ENCODE results near the gene MCM3AP.

DNA sequence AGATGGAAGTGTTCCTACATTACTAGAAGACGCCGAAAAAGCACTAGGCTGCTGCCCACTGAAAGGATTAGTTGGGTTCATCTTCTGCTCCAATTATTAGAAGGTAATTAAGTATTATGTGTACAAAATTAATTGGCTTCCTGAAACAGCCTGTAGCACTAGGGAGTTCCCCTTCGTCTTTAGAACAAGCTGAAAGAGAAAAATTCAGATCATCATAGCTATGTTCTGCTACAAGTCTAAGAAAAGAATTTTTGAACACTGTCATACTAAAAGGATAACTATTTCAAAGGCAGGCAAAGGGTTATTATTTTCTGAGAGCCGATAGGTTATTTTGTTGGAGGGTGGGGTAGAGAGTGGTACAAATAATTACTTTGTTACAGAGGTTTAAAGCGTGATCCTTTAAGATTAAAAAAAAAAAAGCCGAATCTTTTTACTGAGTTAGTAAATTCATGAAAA lies at the start of gene MCM3AP:
- TF ChIP-seq, protein P1, sequence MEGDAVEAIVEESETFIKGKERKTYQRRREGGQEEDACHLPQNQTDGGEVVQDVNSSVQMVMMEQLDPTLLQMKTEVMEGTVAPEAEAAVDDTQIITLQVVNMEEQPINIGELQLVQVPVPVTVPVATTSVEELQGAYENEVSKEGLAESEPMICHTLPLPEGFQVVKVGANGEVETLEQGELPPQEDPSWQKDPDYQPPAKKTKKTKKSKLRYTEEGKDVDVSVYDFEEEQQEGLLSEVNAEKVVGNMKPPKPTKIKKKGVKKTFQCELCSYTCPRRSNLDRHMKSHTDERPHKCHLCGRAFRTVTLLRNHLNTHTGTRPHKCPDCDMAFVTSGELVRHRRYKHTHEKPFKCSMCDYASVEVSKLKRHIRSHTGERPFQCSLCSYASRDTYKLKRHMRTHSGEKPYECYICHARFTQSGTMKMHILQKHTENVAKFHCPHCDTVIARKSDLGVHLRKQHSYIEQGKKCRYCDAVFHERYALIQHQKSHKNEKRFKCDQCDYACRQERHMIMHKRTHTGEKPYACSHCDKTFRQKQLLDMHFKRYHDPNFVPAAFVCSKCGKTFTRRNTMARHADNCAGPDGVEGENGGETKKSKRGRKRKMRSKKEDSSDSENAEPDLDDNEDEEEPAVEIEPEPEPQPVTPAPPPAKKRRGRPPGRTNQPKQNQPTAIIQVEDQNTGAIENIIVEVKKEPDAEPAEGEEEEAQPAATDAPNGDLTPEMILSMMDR (IDR thresholded peaks at IDR 0.05; ENCODE audit: low read depth, low read length, missing input control) = no peak
- TF ChIP-seq, protein P2, sequence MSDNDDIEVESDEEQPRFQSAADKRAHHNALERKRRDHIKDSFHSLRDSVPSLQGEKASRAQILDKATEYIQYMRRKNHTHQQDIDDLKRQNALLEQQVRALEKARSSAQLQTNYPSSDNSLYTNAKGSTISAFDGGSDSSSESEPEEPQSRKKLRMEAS (IDR thresholded peaks at IDR 0.05) = no peak
- TF ChIP-seq, protein P3, sequence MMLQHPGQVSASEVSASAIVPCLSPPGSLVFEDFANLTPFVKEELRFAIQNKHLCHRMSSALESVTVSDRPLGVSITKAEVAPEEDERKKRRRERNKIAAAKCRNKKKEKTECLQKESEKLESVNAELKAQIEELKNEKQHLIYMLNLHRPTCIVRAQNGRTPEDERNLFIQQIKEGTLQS (IDR thresholded peaks at IDR 0.05) = no peak
- no peak for TF ChIP-seq TAF1 (conservative IDR thresholded peaks at IDR 0.05)
- no peak for TF ChIP-seq FOXA1 (IDR thresholded peaks at IDR 0.05)
- TF ChIP-seq YY1 (IDR thresholded peaks at IDR 0.05) = no peak
- TF ChIP-seq RAD21 (IDR thresholded peaks at IDR 0.05) = no peak
- TF ChIP-seq EGR1 (IDR thresholded peaks at IDR 0.05; ENCODE audit: low read depth in 2 of 2) = no peak
- TF ChIP-seq SP1 (IDR thresholded peaks at IDR 0.05) = no peak
- TF ChIP-seq, protein P4, sequence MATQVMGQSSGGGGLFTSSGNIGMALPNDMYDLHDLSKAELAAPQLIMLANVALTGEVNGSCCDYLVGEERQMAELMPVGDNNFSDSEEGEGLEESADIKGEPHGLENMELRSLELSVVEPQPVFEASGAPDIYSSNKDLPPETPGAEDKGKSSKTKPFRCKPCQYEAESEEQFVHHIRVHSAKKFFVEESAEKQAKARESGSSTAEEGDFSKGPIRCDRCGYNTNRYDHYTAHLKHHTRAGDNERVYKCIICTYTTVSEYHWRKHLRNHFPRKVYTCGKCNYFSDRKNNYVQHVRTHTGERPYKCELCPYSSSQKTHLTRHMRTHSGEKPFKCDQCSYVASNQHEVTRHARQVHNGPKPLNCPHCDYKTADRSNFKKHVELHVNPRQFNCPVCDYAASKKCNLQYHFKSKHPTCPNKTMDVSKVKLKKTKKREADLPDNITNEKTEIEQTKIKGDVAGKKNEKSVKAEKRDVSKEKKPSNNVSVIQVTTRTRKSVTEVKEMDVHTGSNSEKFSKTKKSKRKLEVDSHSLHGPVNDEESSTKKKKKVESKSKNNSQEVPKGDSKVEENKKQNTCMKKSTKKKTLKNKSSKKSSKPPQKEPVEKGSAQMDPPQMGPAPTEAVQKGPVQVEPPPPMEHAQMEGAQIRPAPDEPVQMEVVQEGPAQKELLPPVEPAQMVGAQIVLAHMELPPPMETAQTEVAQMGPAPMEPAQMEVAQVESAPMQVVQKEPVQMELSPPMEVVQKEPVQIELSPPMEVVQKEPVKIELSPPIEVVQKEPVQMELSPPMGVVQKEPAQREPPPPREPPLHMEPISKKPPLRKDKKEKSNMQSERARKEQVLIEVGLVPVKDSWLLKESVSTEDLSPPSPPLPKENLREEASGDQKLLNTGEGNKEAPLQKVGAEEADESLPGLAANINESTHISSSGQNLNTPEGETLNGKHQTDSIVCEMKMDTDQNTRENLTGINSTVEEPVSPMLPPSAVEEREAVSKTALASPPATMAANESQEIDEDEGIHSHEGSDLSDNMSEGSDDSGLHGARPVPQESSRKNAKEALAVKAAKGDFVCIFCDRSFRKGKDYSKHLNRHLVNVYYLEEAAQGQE (IDR thresholded peaks at IDR 0.05) = no peak

Data from liver (tissue), 3 donors.